Measurements from ENCODE around the gene PNRC1.

GRCh38 chr6:89098461-89098860, 17.9 kb downstream of the PNRC1 start:
- TF ChIP-seq, protein P1, sequence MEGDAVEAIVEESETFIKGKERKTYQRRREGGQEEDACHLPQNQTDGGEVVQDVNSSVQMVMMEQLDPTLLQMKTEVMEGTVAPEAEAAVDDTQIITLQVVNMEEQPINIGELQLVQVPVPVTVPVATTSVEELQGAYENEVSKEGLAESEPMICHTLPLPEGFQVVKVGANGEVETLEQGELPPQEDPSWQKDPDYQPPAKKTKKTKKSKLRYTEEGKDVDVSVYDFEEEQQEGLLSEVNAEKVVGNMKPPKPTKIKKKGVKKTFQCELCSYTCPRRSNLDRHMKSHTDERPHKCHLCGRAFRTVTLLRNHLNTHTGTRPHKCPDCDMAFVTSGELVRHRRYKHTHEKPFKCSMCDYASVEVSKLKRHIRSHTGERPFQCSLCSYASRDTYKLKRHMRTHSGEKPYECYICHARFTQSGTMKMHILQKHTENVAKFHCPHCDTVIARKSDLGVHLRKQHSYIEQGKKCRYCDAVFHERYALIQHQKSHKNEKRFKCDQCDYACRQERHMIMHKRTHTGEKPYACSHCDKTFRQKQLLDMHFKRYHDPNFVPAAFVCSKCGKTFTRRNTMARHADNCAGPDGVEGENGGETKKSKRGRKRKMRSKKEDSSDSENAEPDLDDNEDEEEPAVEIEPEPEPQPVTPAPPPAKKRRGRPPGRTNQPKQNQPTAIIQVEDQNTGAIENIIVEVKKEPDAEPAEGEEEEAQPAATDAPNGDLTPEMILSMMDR (IDR thresholded peaks at IDR 0.05; ENCODE audit: poor library complexity, severe bottlenecking): no peak
- TF ChIP-seq MXI1 (conservative IDR thresholded peaks at IDR 0.05; ENCODE audit: poor library complexity, severe bottlenecking): no peak
- no peak for TF ChIP-seq RAD21 (conservative IDR thresholded peaks at IDR 0.05)
- no peak for TF ChIP-seq EZH2 (IDR thresholded peaks at IDR 0.05; ENCODE audit: borderline replicate concordance, insufficient read depth, low read length, poor library complexity, severe bottlenecking)
- TF ChIP-seq, protein P2, sequence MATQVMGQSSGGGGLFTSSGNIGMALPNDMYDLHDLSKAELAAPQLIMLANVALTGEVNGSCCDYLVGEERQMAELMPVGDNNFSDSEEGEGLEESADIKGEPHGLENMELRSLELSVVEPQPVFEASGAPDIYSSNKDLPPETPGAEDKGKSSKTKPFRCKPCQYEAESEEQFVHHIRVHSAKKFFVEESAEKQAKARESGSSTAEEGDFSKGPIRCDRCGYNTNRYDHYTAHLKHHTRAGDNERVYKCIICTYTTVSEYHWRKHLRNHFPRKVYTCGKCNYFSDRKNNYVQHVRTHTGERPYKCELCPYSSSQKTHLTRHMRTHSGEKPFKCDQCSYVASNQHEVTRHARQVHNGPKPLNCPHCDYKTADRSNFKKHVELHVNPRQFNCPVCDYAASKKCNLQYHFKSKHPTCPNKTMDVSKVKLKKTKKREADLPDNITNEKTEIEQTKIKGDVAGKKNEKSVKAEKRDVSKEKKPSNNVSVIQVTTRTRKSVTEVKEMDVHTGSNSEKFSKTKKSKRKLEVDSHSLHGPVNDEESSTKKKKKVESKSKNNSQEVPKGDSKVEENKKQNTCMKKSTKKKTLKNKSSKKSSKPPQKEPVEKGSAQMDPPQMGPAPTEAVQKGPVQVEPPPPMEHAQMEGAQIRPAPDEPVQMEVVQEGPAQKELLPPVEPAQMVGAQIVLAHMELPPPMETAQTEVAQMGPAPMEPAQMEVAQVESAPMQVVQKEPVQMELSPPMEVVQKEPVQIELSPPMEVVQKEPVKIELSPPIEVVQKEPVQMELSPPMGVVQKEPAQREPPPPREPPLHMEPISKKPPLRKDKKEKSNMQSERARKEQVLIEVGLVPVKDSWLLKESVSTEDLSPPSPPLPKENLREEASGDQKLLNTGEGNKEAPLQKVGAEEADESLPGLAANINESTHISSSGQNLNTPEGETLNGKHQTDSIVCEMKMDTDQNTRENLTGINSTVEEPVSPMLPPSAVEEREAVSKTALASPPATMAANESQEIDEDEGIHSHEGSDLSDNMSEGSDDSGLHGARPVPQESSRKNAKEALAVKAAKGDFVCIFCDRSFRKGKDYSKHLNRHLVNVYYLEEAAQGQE (IDR thresholded peaks at IDR 0.05; ENCODE audit: borderline replicate concordance): no peak
- TF ChIP-seq POLR2AphosphoS5 (IDR thresholded peaks at IDR 0.05): no peak
- no peak for TF ChIP-seq TAF1 (IDR thresholded peaks at IDR 0.05; ENCODE audit: low read depth)
- TF ChIP-seq SMC3 (conservative IDR thresholded peaks at IDR 0.05; ENCODE audit: poor library complexity): no peak
- TF ChIP-seq EP300 (conservative IDR thresholded peaks at IDR 0.05; ENCODE audit: poor library complexity, severe bottlenecking): no peak
